SU-DHL-6 (cell line): ENCODE data around the gene MAGEB2.

Experiments
- H2AFZ ChIP-seq: fragments of 200-600 bp; sonication (generic); 2 replicates; pipeline ENCODE4 v1.6.1; 2014; ENCODE audit warnings: low read depth, mild to moderate bottlenecking, moderate library complexity, mixed read lengths, antibody characterized with exemption, low read length; ENCODE audit not compliant: severe bottlenecking
- H3F3A ChIP-seq: fragments of 200-600 bp; shearing (Covaris generic); 2 replicates; pipeline ENCODE4 v1.6.0; 2016; ENCODE audit warnings: antibody characterized with exemption, mild to moderate bottlenecking; ENCODE audit not compliant: insufficient read depth
- H3K27ac ChIP-seq: fragments of 200-600 bp; sonication (generic); 2 replicates; pipeline ENCODE4 v1.5.1; 2016; ENCODE audit warnings: low read depth, mild to moderate bottlenecking, low read length, moderate library complexity, mixed read lengths
- H3K27me3 ChIP-seq: fragments of 200-600 bp; sonication (generic), shearing (Covaris generic); 2 replicates; pipeline ENCODE4 v1.6.0; 2014; ENCODE audit warnings: mild to moderate bottlenecking, low read length
- H3K36me3 ChIP-seq: fragments of 200-600 bp; sonication (generic); 2 replicates; pipeline ENCODE4 v1.6.1; 2014; ENCODE audit warnings: mild to moderate bottlenecking, low read length, mixed read lengths
- H3K4me2 ChIP-seq: fragments of 300-600, 200-600 bp; shearing (Covaris generic), sonication (generic); 2 replicates; pipeline ENCODE4 v1.6.0; 2014; ENCODE audit warnings: low read length, low read depth, mild to moderate bottlenecking; ENCODE audit not compliant: poor library complexity, severe bottlenecking
- H3K4me3 ChIP-seq: fragments of 200-600 bp; sonication (generic); 2 replicates; pipeline ENCODE4 v1.5.1; 2014; ENCODE audit warnings: antibody characterized with exemption, low read length, mild to moderate bottlenecking, mixed read lengths; ENCODE audit not compliant: insufficient read depth, poor library complexity, severe bottlenecking
- H3K79me2 ChIP-seq: fragments of 200-600 bp; sonication (generic); 2 replicates; pipeline ENCODE4 v1.6.1; 2014; ENCODE audit warnings: mild to moderate bottlenecking, low read length, moderate library complexity; ENCODE audit not compliant: insufficient read depth
- H3K9ac ChIP-seq: fragments of 200-600 bp; sonication (generic); 2 replicates; pipeline ENCODE4 v1.7.0; 2014; ENCODE audit warnings: mild to moderate bottlenecking, low read length
- H3K9me2 ChIP-seq: fragments of 200-600 bp; sonication (generic); replicated peaks from 2 replicates; pipeline ENCODE4 v1.6.1; 2014; ENCODE audit warnings: low read length; ENCODE audit not compliant: insufficient read depth
- H3K9me3 ChIP-seq: fragments of 200-600 bp; sonication (generic); 2 replicates; pipeline ENCODE4 v1.6.1; 2014; ENCODE audit warnings: low read length, mixed read lengths; ENCODE audit not compliant: insufficient read depth
- H4K20me1 ChIP-seq: fragments of 200-600 bp; sonication (generic); 2 replicates; pipeline ENCODE4 v1.6.1; 2014; ENCODE audit warnings: low read depth, mild to moderate bottlenecking, antibody characterized with exemption, low read length, moderate library complexity, mixed read lengths
- EZH2phosphoT487 ChIP-seq: fragments of 200-600 bp; sonication (generic), shearing (Covaris generic); conservative IDR thresholded peaks from 2 replicates; pipeline ENCODE4 v1.6.1; 2018; ENCODE audit warnings: mild to moderate bottlenecking, antibody characterized with exemption, low read length, moderate library complexity, mixed read lengths
- TF ChIP-seq, protein P1 (sequence below): fragments of 200-600 bp; sonication (generic); IDR thresholded peaks from one replicate; pipeline ENCODE4 v1.5.1; 2017; ENCODE audit warnings: antibody characterized with exemption, mild to moderate bottlenecking, low read length, moderate library complexity; ENCODE audit not compliant: insufficient read depth, poor library complexity, severe bottlenecking

The MAGEB2 gene, protein sequence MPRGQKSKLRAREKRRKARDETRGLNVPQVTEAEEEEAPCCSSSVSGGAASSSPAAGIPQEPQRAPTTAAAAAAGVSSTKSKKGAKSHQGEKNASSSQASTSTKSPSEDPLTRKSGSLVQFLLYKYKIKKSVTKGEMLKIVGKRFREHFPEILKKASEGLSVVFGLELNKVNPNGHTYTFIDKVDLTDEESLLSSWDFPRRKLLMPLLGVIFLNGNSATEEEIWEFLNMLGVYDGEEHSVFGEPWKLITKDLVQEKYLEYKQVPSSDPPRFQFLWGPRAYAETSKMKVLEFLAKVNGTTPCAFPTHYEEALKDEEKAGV

GRCh38 chrX:30215357-30215843, at the start of gene MAGEB2:
Gene MAGEB2 (plus strand): TSS chrX:30215563. CDS start chrX:30218581, 3,018 bp downstream.
- no peak within 1 kb of the TSS for H3K4me2 ChIP-seq
- no peak within 1 kb of the TSS for H2AFZ ChIP-seq
- no peak within 1 kb of the TSS for H3K27ac ChIP-seq
- no peaks in the 10 kb centered on the region for H4K20me1 ChIP-seq
- TF ChIP-seq, protein P1, sequence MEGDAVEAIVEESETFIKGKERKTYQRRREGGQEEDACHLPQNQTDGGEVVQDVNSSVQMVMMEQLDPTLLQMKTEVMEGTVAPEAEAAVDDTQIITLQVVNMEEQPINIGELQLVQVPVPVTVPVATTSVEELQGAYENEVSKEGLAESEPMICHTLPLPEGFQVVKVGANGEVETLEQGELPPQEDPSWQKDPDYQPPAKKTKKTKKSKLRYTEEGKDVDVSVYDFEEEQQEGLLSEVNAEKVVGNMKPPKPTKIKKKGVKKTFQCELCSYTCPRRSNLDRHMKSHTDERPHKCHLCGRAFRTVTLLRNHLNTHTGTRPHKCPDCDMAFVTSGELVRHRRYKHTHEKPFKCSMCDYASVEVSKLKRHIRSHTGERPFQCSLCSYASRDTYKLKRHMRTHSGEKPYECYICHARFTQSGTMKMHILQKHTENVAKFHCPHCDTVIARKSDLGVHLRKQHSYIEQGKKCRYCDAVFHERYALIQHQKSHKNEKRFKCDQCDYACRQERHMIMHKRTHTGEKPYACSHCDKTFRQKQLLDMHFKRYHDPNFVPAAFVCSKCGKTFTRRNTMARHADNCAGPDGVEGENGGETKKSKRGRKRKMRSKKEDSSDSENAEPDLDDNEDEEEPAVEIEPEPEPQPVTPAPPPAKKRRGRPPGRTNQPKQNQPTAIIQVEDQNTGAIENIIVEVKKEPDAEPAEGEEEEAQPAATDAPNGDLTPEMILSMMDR = no peak
- TF ChIP-seq EZH2phosphoT487 = no peak
- H3K4me3 ChIP-seq = no peak within 1 kb of the TSS
- H3F3A ChIP-seq = no peaks in the 10 kb centered on the region
- no peaks in the 10 kb centered on the region for H3K36me3 ChIP-seq
- no peaks in the 10 kb centered on the region for H3K9me2 ChIP-seq
- no peaks in the 10 kb centered on the region for H3K27me3 ChIP-seq
- no peaks in the 10 kb centered on the region for H3K79me2 ChIP-seq
- no peak within 1 kb of the TSS for H3K9ac ChIP-seq
- no peaks in the 10 kb centered on the region for H3K9me3 ChIP-seq

DNA sequence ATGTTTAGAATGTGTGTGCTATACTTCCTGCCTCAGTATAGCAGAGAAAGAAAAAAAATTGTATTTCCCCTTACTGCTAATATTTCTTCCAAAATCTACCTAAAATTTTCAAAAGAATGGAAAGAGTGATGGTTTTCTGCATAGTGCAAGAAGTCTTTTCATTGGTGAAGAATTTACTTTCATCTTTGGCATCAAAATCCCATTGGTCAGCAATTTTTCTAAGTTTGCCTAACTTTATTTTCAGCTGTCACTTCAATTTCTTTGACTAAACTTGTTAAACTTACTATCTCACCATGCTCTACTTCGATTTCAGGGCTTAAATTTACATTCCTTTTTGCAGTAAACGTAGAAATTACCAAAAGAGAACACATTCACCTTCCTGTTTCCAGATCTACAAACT, 44.5 kb upstream of the MAGEB2 start:
- no peaks in the 10 kb centered on the region for H3K79me2 ChIP-seq
- H3K36me3 ChIP-seq = no peaks in the 10 kb centered on the region
- no peak overlapping the region for H3K27ac ChIP-seq
- H3K4me3 ChIP-seq = no peak overlapping the region
- no peaks in the 10 kb centered on the region for H3K9me2 ChIP-seq
- H3F3A ChIP-seq = no peaks in the 10 kb centered on the region
- H2AFZ ChIP-seq = no peak overlapping the region
- TF ChIP-seq EZH2phosphoT487 = no peak
- TF ChIP-seq, protein P1 = no peak
- H3K9ac ChIP-seq = no peak overlapping the region
- H3K9me3 ChIP-seq = no peaks in the 10 kb centered on the region
- no peak overlapping the region for H3K4me2 ChIP-seq
- H3K27me3 ChIP-seq = no peaks in the 10 kb centered on the region
- H4K20me1 ChIP-seq = no peaks in the 10 kb centered on the region

DNA sequence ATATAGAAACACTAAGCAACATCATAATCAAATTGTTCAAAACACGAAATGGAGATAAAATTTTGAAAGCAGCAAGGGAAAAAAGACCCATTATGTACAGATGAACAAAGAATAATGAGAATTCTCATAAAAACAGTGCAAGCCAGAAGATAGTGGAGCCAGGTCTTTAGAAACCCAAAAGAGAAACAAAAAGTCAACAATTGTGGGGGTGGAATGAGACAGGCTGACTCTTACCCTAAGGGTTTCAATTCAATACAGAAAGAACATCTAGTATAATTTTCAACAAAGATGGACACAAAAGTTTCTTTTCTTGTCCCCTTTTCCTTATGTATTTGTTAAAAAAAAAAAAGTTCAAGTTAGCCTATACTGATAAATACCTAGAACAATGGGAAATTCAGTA, 34.0 kb upstream of the MAGEB2 start:
- H3F3A ChIP-seq = no peaks in the 10 kb centered on the region
- no peaks in the 10 kb centered on the region for H3K79me2 ChIP-seq
- H3K27ac ChIP-seq = no peak overlapping the region
- no peak overlapping the region for H3K9ac ChIP-seq
- no peak overlapping the region for H3K4me3 ChIP-seq
- H3K27me3 ChIP-seq = no peaks in the 10 kb centered on the region
- no peak overlapping the region for H2AFZ ChIP-seq
- H3K36me3 ChIP-seq = no peaks in the 10 kb centered on the region
- no peaks in the 10 kb centered on the region for H3K9me2 ChIP-seq
- no peak overlapping the region for H3K4me2 ChIP-seq
- no peaks in the 10 kb centered on the region for H4K20me1 ChIP-seq
- TF ChIP-seq, protein P1 = no peak
- TF ChIP-seq EZH2phosphoT487 = no peak
- H3K9me3 ChIP-seq = no peaks in the 10 kb centered on the region
